B cell (primary cell): ENCODE data around the gene NCSTN.

Experiments used
- EZH2 ChIP-seq: IDR thresholded peaks from 2 replicates; pipeline ENCODE4 v1.6.1; 2012; ENCODE audit warnings: borderline replicate concordance, low read depth, mild to moderate bottlenecking, moderate library complexity, low read length; ENCODE audit not compliant: insufficient read depth, poor library complexity, severe bottlenecking
- TF ChIP-seq, protein P1 (sequence below): fragments of 200-600 bp; IDR thresholded peaks from one replicate; pipeline ENCODE4 v1.8.0; 2022; ENCODE audit warnings: antibody characterized with exemption, mild to moderate bottlenecking

DNA sequence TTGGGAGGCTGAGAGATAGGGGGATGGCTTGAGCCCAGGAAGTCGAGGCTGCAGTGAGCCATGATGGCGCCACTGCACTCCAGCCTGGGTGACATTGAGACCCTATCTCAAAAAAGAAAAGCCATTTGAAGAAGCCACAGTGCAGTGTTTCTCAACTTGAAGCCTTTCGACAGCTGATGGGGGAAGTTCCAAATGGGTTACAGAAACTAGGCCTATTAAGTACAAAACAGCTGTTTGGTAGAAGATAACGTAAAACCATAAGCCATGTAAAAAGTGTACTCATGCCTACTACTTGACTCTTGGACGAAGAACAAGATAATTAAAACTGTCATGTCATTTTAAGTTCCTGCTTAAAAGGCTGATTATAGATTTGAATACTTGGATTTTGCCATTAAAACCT, 16.8 kb upstream of the NCSTN start:
- TF ChIP-seq, protein P1, sequence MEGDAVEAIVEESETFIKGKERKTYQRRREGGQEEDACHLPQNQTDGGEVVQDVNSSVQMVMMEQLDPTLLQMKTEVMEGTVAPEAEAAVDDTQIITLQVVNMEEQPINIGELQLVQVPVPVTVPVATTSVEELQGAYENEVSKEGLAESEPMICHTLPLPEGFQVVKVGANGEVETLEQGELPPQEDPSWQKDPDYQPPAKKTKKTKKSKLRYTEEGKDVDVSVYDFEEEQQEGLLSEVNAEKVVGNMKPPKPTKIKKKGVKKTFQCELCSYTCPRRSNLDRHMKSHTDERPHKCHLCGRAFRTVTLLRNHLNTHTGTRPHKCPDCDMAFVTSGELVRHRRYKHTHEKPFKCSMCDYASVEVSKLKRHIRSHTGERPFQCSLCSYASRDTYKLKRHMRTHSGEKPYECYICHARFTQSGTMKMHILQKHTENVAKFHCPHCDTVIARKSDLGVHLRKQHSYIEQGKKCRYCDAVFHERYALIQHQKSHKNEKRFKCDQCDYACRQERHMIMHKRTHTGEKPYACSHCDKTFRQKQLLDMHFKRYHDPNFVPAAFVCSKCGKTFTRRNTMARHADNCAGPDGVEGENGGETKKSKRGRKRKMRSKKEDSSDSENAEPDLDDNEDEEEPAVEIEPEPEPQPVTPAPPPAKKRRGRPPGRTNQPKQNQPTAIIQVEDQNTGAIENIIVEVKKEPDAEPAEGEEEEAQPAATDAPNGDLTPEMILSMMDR = no peak
- no peak for TF ChIP-seq EZH2
